Caco-2 (cell line): Measurements from ENCODE around the gene ETV6. TPM values are rescaled to one million over a fixed set of nuclear protein-coding genes. Genes with fewer than 3 reads are reported as not detected.

ENCODE experiments used
- BruUV-seq: library from RNA; stranded (reverse); fragments of 400-500 nt; replicated peaks from 2 replicates; lab custom pipeline; 2021; lab: Mats Ljungman, UMichigan
- CTCF ChIA-PET: fragments of 300-600 bp; sonication (Branson Sonifier 250); formaldehyde crosslinking; loops from one replicate; lab custom pipeline; 2022; ENCODE audit warnings: antibody characterized with exemption; lab: Charles Lee
- POLR2A ChIA-PET: fragments of 300-600 bp; sonication (Branson Sonifier 250); formaldehyde crosslinking; loops from one replicate; lab custom pipeline; 2022; ENCODE audit warnings: antibody characterized with exemption; lab: Charles Lee
- DNase-seq, 2 experiments: peaks; one replicate each; pipeline versions ENCODE4 v3.0.0 to v3.0.0-alpha.2; 2020 to 2022
- H3K27me3 ChIP-seq: replicated peaks from 2 replicates; pipeline ENCODE4 v1.6.0; 2011; ENCODE audit warnings: low read length; ENCODE audit not compliant: control insufficient read depth, insufficient read depth
- H3K36me3 ChIP-seq: 2 replicates; pipeline ENCODE4 v1.5.1; 2011; ENCODE audit warnings: low read length; ENCODE audit not compliant: control insufficient read depth, insufficient read depth
- H3K4me1 ChIP-seq: fragments of 250-450 bp; sonication (Bioruptor Pico); 2 replicates; pipeline ENCODE4 v1.5.1; 2020; ENCODE audit warnings: mild to moderate bottlenecking
- H3K4me3 ChIP-seq: 2 replicates; pipeline ENCODE4 v1.5.1; 2011; ENCODE audit warnings: low read depth, mild to moderate bottlenecking, control low read depth, low read length
- H3K9me3 ChIP-seq: fragments of 250-450 bp; sonication (Bioruptor Pico); 2 replicates; pipeline ENCODE4 v1.5.1; 2020; ENCODE audit warnings: mild to moderate bottlenecking, moderate library complexity
- H3K27ac Mint-ChIP-seq: one replicate; pipeline ENCODE4 v1.8.0; 2022; ENCODE audit warnings: mixed read lengths; ENCODE audit not compliant: unreplicated experiment
- H3K27me3 Mint-ChIP-seq: one replicate; pipeline ENCODE4 v1.8.0; 2022; ENCODE audit warnings: mixed read lengths; ENCODE audit not compliant: insufficient read depth, unreplicated experiment
- H3K36me3 Mint-ChIP-seq: one replicate; pipeline ENCODE4 v1.8.0; 2022; ENCODE audit warnings: mild to moderate bottlenecking, mixed read lengths; ENCODE audit not compliant: insufficient read depth, unreplicated experiment
- H3K4me1 Mint-ChIP-seq: one replicate; pipeline ENCODE4 v1.8.0; 2022; ENCODE audit warnings: low read depth, mixed read lengths; ENCODE audit not compliant: unreplicated experiment
- H3K4me3 Mint-ChIP-seq: one replicate; pipeline ENCODE4 v1.8.0; 2022; ENCODE audit warnings: mild to moderate bottlenecking, moderate library complexity, mixed read lengths; ENCODE audit not compliant: unreplicated experiment
- H3K9me3 Mint-ChIP-seq: one replicate; pipeline ENCODE4 v1.8.0; 2022; ENCODE audit warnings: mixed read lengths; ENCODE audit not compliant: unreplicated experiment
- CTCF ChIP-seq, 2 experiments: fragments of 200-600 bp in 1 of 2; IDR thresholded peaks; 1 replicate in 1 of 2; 2 replicates in 1 of 2; pipeline versions ENCODE4 v1.5.1 to v1.8.0; 2011 to 2022; ENCODE audit warnings: antibody characterized with exemption in 1 of 2, control low read depth in 1 of 2, inconsistent platforms in 1 of 2, low read depth in 1 of 2, low read length in 1 of 2, mild to moderate bottlenecking in 1 of 2, moderate library complexity in 1 of 2; ENCODE audit not compliant: insufficient read depth in 1 of 2, severe bottlenecking in 1 of 2, unreplicated experiment in 1 of 2
- intact Hi-C: fragments of 100-400 bp; cut with micrococcal nuclease; formaldehyde crosslinking; loops from one replicate; pipeline ENCODE4 v1.10.0; 2022; ENCODE audit not compliant: unreplicated experiment
- total RNA-seq: library from RNA; stranded (reverse); gene quantifications from 2 replicates; pipeline ENCODE4 v1.2.3, GENCODE V29; 2022

Gene ETV6
- total RNA-seq, 1 experiment from 2014 or later = 15.6 TPM

DNA sequence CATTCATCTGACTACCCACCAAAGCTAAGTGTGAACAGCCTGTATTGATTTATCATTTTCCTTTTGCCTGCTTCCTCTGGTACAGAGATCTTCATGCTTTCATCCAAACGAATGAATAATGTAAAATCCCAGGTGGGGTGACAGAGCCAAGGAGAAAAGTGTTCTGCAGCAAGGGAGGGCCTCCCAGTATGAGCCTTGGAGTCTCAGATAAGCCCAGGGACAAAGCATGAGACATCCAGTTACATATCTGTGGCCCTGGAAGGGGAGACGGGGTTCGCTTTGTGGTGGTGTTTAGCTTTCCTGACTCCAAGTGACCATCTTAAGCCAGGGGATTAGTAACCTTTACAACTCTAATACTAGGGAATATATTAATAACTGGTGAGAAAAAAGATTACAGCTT, 177.1 kb downstream of the ETV6 start:
- Mint-ChIP-seq H3K27me3 (no peaks in the 10 kb centered on the region), H3K9me3 (no peaks in the 10 kb centered on the region), H3K4me1 (peaks cover 6% of the 10 kb centered on the region), H3K36me3 (no peaks in the 10 kb centered on the region), H3K4me3 (no peak overlapping the region), H3K27ac (no peak overlapping the region)
- no peak overlapping the region for H3K4me3 ChIP-seq
- CTCF ChIA-PET = interaction anchor here (0.5 kb wide), 1 partner anchor 1703 kb away, joined by 3 read pairs; no protein-coding TSS in a partner anchor
- DNase-seq = no peak
- POLR2A ChIA-PET = no interaction called here
- no peaks in the 10 kb centered on the region for H3K9me3 ChIP-seq
- no peak for TF ChIP-seq CTCF (IDR thresholded peaks at IDR 0.05; ENCODE audit: insufficient read depth in 1 of 2, low read depth in 1 of 2, low read length in 1 of 2, severe bottlenecking in 1 of 2, unreplicated experiment in 1 of 2)
- no peaks in the 10 kb centered on the region for H3K27me3 ChIP-seq
- H3K4me1 ChIP-seq = no peaks in the 10 kb centered on the region
- intact Hi-C loops = no loop called here
- H3K36me3 ChIP-seq = no peaks in the 10 kb centered on the region
- BruUV-seq = no TSS peak

GRCh38 chr12:11827091-11828061, 177.9 kb downstream of the ETV6 start:
- H3K27ac Mint-ChIP-seq = no peak overlapping the region
- Histone ChIP-seq H3K36me3 (no peaks in the 10 kb centered on the region), H3K4me3 (no peak overlapping the region), H3K27me3 (no peaks in the 10 kb centered on the region), H3K9me3 (no peaks in the 10 kb centered on the region), H3K4me1 (no peaks in the 10 kb centered on the region)
- no TSS peak for BruUV-seq
- H3K4me1 Mint-ChIP-seq = peaks cover 13% of the 10 kb centered on the region
- ChIA-PET POLR2A (no interaction called here), CTCF (interaction anchor here (0.5 kb wide), 1 partner anchor 1704 kb away, joined by 3 read pairs; no protein-coding TSS in a partner anchor)
- no peaks in the 10 kb centered on the region for H3K36me3 Mint-ChIP-seq
- DNase-seq = no peak
- H3K27me3 Mint-ChIP-seq = no peaks in the 10 kb centered on the region
- no peaks in the 10 kb centered on the region for H3K9me3 Mint-ChIP-seq
- H3K4me3 Mint-ChIP-seq = no peak overlapping the region
- intact Hi-C loops = no loop called here
- no peak for TF ChIP-seq CTCF (IDR thresholded peaks at IDR 0.05; ENCODE audit: insufficient read depth in 1 of 2, low read depth in 1 of 2, low read length in 1 of 2, severe bottlenecking in 1 of 2, unreplicated experiment in 1 of 2)

DNA sequence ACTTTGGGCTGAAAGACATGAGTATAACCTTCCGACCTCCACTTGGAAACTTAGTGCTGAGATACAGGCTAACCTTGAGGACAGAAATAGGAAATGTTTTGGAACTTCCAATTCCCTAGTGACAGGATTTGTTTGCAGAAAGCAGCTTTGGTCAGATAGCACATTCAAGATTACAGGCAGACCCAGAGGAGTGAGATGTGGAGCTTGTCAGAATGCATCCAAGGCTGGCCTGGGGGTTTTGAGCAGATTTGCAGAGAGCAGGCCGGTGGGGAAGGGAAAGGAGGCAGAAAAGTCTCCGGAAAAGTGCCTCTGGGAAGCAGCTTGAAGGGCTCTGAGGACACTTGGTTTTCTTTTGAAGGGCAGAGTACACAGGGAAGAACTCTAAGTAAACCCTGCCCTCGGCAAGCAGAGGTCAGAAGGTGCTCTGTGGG, 180.3 kb downstream of the ETV6 start:
- Histone ChIP-seq H3K27me3 (no peaks in the 10 kb centered on the region), H3K4me3 (no peak overlapping the region), H3K36me3 (no peaks in the 10 kb centered on the region), H3K9me3 (no peaks in the 10 kb centered on the region), H3K4me1 (no peaks in the 10 kb centered on the region)
- Mint-ChIP-seq H3K27me3 (no peaks in the 10 kb centered on the region), H3K4me3 (no peak overlapping the region), H3K27ac (no peak overlapping the region), H3K36me3 (no peaks in the 10 kb centered on the region), H3K9me3 (no peaks in the 10 kb centered on the region), H3K4me1 (peaks cover 13% of the 10 kb centered on the region)
- no peak for TF ChIP-seq CTCF (IDR thresholded peaks at IDR 0.05; ENCODE audit: insufficient read depth in 1 of 2, low read depth in 1 of 2, low read length in 1 of 2, severe bottlenecking in 1 of 2, unreplicated experiment in 1 of 2)
- ChIA-PET CTCF (no interaction called here), POLR2A (no interaction called here)
- BruUV-seq = no TSS peak
- intact Hi-C loops = no loop called here
- DNase-seq = no peak
